ENCODE measurements around the gene CFHR5.
"Not testable (repeated sequence)": the region's sequence is repeated elsewhere in the genome, so short reads cannot be mapped to it uniquely, and the experiment has no call there.

The CFHR5 gene

DNA sequence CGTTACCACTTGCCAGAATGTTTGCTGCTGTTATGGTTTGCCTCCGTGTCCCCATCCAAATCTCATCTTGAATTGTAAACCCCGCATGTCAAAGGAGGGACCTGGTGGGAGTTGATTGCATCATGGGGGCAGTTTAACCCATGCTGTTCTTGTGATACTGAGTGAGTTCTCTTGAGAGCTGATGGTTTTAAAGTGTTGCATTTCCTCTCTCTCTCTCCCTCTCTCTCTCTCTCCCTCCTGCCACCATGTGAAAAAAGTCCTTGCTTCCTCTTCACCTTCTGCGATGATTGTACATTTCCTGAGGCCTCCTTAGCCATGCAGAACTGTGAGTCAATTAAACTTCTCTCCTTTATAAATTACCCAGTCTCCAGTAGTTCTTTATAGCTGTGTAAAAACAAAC lies 44.4 kb downstream of the CFHR5 start:
- no peak for DNase-seq (ENCODE audit: low read depth)

DNA sequence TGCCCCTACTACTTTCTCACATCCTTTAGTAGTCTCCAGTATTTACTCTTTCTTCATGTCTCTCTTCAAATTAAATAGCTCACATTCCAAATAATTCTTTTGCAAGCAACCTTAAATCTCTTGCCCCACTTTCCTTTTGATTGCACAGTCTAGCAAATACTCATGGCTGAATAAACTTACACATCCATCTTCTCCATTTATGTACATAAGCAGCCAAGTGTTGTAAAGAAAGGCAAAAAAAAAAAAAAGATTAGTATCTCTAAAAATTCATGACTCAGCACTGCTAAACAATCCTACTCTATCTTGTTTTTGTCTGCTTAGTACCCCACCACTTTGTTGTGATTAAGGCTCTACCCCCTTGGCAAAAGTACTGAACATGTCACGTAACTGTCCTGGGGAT lies 47.1 kb downstream of the CFHR5 start:
- no peak for DNase-seq (ENCODE audit: low read depth)

DNA sequence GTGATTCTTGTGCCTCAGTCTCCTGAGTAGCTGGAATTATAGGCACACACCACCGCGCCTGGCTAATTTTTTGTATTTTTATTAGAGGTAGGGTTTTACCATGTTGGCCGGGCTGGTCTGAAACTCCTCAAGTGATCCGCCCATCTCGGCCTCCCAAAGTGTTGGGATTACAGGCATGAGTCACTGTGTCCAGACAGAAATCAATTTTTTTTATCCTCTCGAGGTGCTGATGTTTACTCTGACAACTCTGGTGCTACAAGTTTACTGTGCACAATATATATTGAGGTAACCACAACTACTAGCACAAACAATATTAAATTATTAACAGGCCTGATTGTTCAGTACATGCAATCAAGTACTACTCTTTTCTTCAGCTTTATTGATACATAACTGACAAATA lies 50.0 kb downstream of the CFHR5 start:
- no peak for DNase-seq (ENCODE audit: low read depth)

DNA sequence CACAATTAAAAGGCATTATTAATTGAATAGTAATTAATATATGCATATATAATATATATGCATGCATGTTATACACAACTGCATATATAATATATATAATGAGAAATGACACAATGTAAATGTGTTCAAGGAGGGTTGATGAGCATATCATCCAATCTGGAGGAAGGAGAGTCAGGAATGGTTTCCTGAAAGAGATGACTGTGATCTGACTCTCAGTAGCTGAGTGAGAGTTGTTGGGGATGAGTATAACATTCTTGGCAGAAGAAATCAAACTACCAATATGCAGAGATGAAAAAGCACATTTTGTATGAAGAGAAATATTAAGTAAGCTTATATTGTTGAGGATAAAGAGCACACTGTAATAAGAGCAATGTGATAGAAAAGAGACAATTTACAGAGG lies 52.4 kb downstream of the CFHR5 start:
- no peak for DNase-seq (ENCODE audit: low read depth)

DNA sequence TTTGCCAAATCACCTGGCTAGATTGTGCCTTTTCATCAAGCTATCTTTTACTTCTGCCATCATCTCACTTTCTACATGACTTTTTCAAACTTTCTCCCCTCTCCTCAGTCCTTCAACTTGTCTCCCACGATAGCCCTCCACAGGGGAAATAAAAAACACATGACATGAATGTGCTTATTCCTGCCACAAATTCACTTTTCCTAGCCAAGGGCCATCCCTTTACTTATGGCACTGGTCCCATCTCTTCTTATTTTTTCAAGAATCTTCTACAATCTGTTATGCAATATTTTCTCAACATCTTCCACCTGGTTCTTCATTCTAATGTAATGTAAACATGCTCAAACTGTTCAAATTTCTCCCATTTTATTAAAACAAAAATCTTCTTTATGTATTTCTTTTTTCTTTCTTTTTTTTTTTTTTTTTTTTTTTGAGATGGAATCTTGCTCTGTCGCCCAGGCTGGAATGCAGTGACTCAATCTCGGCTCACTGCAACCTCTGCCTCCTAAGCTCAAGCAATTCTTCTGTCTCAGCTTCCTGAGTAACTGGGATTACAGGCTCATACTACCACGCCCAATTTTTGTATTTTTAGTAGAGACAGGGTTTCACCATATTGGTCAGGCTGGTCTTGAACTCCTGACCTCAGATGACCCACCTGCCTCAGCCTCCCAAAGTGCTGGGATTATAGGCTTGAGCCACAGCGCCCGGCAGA lies 57.4 kb downstream of the CFHR5 start:
- DNase-seq (ENCODE audit: low read depth), result not testable (repeated sequence)

DNA sequence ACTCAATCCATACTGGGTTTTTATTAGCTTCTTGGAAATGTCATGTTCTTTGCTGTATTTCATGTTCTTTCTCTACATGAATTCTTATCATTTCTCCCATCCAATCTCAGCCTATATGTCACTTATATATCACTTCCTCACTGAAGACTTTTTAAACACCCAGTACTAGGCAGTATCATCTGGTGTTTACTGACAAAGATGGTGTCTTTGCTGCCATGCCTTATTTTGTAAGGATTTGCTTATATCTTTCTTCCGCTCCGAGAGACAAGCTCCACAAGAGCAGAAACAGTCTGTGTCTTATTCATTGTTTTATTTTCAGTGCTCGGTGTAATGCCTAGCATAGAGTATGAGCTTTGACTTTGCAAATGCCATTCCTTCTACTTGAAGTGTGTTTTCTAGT lies 59.5 kb downstream of the CFHR5 start:
- no peak for DNase-seq (ENCODE audit: low read depth)

DNA sequence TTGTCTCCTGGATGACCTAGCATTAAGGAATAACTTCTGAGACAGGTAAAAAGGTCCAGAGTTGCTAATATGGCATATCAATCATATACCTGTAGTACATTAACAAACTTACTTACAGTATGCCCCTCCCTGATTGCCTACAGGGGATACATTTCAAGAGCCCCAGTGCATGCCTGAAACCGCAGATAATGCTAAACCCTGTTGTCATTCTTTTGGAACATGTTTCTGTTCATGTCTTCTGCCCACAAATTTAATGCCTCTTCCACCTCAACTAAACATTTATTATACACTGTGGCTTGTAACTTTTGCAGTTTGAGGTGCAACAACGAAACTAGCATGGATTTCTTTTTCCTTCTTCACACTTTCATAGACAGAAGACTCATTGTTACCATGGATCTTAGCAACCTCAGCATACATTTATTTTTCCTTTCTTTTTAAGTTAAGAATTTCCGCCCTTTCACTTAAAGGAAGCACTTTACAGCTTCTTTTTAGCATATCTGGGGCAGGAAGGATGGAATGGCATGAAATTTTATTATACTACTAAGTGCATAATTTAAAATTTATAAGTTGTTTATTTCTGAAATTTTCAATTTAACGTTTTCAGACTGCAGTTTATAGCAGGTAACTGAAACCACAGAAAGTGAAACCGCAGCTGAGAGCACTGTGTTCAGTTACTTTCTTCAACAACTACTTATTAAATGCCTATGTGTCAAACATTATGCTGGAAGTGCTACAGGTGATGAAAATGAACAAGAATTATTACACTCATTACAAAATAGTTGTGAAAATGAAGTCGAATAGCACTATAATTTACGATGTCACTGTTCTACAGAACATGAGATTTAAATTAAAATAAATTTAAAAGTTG lies 64.4 kb downstream of the CFHR5 start:
- no peak for DNase-seq (ENCODE audit: low read depth)

DNA sequence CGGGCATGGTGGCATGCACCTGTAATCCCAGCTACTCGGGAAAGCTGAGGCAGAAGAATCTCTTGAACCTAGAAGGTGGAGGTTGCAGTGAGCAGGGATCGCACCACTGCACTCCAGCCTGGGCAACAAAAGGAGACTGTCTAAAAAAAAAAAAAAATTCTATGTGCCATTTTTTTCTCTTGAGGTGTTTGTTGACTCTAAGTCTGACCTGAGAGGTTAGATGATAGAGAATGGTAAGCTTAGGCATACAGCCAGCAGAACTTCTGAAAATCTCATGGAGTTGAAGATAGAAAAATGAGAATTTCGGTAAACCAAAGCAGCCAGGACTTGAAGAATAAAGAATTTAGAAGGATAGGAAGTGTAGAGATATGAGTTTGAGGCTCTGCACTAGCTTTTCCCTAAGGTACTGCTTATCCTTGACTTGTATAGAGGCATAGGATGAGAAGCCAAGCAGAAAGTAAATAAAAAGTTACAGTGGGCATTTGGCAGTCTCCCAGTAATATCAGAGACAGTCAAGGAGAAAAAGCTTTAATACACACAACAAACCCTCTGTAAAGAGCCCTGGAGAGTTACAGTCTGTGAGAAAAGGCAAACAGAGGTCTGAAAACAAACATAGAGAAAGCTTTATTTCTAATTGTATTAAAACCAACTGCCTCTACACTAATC lies 65.5 kb downstream of the CFHR5 start:
- DNase-seq (ENCODE audit: low read depth), result no peak

DNA sequence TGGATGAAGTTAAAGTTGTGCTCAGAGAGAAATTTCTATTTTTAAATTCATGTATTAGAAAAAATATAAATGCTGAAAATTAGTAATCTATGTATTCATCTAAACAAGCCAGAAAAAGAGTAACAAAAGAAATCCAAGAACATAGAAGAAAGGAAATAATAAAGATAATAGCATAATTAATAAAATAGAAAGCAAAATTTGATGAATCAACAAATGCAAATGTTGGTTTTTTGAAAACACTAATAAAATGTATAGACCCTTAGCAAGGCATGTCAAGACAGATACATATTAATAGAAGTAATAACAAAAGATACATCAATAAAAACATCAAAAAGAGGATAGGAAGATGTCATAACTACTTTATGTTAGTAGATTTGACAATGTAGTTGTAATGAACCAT lies 71.7 kb downstream of the CFHR5 start:
- DNase-seq (ENCODE audit: low read depth), result no peak

Data from activated gamma-delta T cell treated with anti-CD3 and anti-CD28 coated beads, Interleukin-2, amount 50 U/mL, for 16 hours (primary cell).